ENCODE measurements around the gene ZNF195.
"Not testable (repeated sequence)": the region's sequence is repeated elsewhere in the genome, so short reads cannot be mapped to it uniquely, and the experiment has no call there.

The ZNF195 gene

DNA sequence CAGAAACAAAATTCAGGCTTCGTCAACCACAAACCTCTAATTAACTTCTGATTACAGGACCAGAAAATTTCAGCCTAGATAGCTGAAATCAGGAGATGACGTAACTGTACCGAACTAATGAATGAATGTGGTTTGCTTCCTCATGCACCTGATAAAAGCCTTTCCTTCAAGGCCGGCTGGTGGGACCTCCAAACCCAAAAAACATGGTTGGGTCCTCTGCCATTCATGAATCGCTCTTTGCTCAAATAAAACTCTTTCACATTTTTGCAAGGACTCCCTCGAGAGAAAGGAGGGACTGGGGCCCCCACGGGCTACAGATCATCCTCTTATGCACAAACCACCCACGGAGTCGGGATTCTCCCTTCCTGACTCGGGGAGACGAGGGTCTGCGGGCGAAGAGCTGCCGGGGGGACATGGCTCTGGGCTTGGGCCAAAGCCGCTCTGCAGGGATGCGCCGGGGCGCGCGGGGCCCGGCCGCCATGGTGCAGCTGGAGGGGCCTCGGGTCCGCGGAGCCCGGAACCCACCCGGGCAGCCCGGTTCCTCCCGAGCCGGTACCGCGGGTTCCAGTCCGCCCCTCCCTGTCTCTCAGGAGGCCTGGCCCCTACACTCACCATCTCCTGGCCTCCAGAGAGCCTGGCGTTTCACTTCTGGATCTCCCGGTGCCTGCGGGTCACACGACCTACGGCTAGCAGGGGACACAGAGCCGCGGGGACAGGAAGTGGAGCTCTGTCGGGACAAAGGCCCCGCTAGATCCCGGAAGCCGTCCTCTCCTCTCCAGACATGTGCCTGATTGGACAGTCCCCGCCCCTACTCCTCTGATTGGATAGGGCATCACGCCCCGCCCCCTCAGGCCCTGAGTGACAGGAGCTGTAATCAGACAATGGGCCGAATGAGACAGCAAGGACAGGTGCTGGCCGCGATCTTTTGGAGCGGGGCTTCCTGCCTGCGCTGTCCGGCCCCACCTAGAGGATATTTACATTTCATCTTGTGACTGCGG is at the start of gene ZNF195:
ZNF195 (minus strand) TSS at position 721 of the 998 bp plus-strand sequence; CDS start at position 615, 106 bp downstream.
- peak; percentile 99 for DNase-seq

DNA sequence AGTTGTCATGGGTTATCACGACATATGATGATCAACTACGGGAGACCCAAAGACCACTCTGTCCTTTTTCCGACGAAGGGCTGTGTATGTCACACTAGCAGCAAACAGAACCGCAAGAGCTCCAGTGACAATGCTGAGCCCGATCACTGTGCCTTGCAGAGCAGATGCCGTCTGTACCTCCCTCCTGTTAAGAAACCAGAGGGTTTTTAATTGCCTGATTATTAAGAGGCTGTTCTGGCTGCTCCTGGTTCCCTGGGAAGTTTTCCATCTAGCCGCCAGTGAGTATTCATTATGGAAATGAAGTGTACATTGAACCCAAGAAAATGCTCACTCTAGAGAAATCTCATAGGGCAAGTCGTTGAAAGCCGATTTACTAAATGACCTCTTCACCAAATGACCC is 49.1 kb upstream of the ZNF195 start:
- DNase-seq = not testable (repeated sequence)

DNA sequence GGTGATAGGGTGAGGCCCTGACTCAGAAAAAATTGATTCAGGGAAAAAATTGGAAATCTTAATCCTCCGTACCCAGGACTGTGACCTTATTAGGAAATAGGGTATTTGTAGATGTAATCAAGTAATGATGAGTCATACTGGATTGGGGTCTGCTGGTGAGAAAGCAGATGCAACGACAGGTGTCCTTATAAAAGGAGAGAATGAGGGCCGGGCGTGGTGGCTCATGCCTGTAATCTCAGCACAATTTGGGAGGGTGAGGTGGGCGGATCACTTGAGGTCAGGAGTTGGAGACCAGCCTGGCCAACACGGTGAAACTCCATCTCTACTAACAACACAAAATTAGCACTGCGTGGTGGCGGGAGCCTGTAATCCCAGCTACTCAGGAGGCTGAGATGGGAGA is 47.6 kb upstream of the ZNF195 start:
- DNase-seq = not testable (repeated sequence)

DNA sequence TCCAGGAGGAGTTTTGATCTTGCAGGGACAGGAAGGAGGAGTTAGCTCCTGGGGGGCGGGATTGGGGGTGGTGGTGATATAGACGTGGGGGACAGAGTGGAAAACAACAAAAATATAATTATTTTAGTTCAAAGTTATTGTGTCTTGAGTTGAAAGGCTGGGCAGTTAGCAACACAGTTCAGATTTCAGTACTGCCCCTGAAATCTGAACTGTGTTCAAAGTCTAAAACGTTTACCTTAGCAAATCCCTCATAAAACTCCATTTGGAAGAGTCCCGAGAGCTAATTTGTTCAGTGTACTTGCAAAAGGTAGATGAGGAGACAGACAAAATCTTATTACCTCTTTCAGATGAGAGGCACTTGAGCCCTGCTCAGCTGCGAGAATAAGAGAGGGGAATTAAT is 45.0 kb upstream of the ZNF195 start:
- not testable (repeated sequence) for DNase-seq

DNA sequence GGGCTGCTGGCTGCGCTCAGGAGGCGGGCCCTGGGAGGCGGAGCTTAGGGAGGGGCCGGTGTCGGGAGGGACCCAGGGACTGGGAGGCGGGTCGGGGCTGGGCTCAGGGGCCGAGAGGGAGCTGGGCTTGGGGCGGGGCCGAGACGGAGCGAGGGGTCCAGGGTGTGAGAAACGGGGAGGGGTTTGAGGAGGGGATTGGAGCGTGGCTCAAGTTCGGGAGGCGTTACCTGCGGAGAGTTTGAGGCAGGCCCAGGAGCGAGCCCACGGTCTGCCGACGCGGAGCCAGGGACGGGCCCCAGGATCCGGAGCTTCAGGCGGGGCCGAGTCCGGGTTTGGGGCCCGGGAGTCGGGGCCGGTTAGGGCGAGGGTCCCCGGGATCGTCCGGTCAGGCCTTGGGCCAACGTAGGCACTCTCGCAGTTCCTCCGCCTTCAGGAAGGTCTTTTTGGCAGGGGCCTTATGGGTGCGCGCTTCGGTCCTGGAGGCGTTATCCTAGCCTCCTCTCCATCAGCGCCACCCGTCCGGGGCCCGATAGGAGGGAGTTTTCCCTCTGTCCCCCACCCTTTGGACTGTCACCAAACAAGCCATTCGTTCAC is 44.3 kb upstream of the ZNF195 start:
- not testable (repeated sequence) for DNase-seq

DNA sequence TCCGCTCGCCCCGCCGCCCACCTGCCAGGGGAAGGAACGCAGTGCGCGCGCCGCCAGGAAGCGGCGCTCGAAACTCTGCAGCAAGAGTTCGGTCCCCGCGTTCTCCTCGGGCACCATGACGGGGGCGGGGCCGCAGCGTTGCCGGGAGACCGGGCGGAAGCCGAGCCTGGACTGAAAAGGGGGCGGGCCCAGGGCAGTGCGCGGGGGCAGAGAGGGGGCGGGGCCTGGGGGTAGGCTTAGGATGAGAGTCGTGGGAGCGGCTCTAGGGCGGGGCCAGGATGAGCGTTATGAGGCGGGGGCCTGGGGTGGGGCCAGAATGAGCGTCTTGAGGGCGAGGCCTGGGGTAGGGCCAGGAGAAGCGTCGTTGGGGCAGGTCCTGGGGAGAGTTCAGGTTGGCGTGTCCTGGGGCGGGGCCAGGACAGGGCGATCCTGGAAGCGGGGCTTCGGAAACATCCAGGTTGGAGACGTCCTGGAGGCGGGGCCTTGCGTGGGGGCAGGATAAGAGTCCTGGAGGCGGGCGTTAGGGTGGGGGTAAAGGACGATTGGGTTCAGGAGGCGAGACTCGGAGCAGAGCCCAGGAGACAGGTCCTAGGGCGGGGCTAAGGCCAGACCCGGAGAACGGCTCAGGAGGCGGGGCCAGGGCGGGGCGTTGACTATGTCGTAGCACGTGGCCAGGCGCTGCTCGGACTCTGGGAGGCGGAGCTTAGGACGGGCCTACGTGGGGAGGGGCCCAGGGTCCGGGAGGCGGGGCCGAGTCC is 43.6 kb upstream of the ZNF195 start:
- DNase-seq = peak; percentile 99

DNA sequence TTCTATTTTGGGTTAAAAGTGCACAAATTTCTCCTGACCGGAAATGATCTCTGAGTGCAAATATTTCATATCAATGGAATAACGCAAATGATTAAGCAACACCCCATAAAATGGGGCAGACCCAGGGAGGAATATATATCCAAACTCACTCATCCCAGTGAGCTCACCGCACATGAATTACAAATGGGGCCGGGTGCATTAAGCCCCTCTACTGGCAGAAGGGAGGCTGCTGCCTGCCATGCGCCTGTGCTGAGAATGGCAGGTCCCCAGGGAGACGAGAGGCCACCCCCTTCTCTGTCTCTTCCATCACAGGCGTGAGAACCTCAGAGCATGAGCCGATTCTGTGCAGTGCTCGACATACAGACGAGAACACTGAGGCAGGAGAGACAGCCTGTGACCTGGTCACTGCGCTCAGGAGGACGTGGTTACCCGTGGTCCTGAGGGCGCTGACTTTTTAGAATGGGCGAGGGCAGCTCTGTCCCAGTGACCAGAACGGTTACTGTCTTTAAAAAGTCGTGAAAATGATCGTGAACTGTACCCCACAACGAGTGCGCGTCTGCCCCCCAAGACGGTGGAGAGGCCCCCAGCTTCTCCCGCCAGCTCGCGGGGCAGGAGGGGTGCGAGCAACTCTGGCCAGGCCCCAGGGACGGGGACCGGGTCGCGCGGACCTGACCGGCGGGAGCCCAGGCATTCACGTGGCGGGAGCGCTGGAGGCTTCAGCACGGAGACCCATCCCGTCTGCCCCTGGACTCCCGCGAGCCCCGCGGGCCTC is 42.8 kb upstream of the ZNF195 start:
- not testable (repeated sequence) for DNase-seq

DNA sequence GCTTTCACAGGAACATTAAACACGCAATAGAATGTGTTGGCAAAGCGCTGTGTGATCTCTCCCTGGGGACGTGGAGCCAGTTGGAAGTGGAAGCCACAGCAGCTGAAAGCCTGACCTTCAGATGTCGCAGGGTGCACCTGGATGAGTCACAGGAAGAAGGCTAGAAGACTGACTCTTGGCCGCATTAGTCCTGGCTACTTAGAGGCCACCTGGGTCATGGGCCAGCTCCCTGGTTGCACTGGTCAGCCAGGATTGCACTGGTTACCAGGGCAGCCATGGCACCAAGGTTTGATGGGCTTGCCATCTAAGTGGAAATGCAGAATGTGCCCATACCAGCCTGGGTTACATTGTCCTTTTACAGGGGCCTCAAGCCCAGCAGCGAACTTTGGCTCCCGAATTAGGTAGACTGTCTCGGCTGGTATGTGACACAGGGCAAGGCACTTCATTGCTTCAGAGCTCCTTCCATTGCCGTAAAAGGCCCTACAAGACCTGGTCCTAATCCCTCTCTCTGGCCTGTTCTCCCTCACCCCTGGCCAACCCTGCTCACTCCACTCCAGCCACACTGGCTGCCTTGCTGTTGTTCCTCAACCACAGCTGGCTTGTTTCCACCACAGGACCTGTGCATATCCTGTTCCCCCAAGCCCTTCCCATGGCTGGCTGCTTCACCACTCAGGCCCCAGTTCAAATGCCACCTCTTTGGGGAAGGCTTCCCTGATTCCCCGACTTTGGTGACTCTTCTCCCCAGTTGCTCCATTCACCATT is 41.5 kb upstream of the ZNF195 start:
- DNase-seq = not testable (repeated sequence)

DNA sequence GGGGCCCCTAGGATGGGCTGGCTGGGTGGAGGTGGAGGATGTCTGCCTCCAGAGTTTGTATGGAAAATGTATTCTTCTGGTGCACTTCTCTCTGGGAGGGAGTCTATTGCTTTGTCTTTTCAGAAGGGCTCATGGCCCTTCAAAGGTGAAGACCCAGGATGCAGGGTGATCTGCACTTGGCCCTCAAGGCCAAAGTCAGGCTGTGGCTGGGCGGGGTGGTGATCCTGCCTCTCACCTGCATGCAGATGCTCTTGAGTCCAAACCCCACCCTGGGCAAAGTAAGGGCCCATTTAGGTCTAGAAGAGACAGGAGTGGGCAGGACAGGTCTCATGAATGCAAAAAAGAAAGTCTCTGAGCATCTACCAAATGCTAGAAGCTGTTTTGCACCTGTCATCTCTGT is 40.5 kb upstream of the ZNF195 start:
- not testable (repeated sequence) for DNase-seq

DNA sequence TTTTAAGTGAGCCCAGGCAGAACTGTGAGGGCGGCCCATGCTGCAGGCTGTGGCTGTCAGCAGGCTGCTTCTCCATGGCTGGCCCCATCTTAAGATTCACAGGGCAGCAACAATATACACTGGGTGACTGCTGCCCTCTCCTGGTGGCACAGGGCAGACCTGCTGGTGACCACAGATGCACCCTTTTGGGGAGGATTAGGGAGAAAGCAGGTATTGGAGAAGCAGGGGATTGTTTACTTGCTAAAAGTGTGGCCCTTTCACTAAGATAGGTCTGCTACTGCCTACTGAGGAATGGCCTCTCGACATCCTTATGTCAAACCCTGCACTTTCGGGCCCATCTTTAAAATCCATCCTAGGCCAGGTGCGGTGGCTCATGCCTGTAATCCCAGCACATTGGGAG is 38.1 kb upstream of the ZNF195 start:
- peak; percentile 61 to 63 for DNase-seq

DNA sequence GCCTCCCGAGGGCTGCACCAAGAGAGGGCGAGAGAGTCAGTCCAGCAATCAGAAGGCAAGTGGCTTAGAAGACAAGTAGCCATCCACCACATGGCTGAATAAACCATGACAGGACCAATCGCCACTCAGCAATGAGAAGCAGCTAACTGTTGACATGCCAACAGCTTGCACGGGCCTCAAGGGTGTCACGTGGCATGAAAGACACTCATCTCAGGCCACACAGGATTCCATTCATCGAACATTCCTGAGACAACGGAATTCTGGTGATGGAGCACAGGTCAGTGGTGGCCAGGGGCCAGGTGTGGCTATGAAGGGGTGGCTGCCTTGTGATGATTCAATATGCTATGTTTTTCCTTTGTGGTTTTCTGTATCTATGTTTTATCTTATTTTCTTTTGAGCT is 36.4 kb upstream of the ZNF195 start:
- DNase-seq = not testable (repeated sequence)

DNA sequence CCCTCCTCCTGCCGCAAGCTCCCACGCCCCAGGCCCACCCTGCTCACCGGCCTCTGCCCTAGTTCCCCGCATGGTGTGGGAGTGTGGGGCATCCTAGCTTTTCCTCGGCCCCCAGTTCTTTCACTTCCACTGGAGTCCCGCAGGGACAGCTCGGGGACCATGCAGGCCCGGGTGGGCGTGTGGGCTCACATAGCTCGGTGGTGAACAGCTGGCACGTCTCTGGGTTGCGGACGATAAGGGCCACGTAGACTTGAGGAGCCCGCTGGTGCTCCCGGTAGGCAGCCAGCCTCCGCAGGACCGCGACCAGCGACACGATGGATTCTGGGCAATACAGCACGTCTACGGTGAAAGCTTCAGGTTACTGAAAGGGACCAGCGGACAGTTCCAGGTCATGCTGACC is 34.7 kb upstream of the ZNF195 start:
- not testable (repeated sequence) for DNase-seq

DNA sequence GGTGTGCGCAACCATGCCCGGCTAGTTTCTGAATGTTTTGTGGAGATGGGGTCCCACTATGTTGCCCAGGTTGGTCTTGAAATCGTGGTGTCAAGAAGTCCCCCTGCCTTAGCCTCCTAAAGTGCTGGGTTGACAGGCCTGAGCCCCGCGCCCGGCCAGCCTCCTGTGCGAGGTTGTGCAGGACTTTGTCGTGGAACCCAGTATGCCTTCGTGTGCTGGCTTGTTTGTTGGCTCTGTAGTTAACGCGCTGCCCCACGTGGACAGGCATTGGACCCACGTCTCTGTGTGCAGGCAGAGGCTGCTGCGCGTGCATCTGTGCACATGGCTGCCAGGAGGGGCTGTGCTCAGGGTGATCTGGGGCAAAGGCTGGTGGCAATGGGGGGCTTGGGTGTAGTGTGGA is 33.9 kb upstream of the ZNF195 start:
- DNase-seq = no peak

DNA sequence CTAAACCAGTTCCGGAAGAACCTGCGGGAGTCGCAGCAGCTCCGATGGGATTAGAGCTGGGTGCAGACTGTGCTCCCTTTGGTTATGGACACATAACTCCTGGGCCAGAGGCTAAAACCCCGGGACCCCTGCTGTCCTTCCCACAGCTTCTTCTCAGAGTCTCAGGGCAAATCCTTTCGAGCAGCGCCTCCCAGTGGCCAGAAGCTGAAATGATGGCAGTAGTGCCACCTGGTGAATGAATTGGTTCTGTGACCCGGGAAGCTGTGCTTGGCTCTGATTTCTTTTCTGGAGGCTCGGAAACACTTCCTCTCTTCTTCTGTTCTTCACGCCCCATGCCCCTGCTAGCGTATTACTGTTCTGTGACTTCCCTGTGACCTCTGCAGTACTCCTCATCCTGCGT is 29.8 kb upstream of the ZNF195 start:
- peak; percentile 85 to 86 for DNase-seq

DNA sequence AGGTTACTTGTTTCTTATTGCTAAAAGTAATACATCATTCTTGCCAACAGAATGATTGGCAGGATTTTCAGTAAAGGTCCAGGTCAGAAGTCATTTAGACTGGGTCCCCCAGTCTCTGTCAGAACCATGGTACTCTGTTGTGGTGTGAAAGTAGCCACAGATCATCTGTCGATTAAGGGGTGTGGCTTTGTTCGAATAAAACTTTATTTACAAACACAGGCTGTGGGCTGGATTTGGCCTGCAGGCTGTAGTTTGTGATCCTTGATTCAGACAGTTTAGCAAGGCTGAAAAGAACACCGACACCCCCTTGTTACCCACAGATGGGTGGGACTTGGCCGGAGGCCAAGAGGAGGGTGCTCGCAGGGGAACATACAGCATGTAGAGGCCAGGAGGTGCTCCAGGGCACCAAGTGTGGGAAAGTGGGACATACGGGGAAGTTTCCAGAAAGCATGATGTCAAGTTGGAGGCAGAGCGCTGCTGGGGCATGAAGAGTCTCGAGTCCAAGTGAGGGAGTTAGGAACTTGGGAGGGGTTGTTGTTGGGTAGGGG is 29.2 kb upstream of the ZNF195 start:
- not testable (repeated sequence) for DNase-seq

DNA sequence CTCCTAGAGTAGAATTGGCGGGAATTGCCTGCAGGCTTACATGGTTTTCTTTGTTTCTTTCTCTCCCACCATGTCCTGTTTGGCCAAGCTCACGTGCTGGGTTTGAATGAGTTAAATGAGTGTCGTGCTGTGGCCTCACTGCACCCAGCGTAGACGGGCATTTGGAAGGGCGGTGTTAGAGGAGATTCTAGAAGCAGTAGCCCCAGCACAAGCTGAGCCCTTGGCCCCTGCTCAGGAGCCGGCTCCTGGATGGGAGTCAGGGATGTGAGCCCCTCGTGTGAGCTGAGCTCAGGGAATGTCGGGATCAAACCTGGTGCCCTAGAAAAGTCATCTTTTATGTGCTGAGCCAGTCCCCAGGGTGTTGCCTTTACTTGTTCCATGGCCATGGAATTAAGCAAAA is 28.0 kb upstream of the ZNF195 start:
- DNase-seq = not testable (repeated sequence)

DNA sequence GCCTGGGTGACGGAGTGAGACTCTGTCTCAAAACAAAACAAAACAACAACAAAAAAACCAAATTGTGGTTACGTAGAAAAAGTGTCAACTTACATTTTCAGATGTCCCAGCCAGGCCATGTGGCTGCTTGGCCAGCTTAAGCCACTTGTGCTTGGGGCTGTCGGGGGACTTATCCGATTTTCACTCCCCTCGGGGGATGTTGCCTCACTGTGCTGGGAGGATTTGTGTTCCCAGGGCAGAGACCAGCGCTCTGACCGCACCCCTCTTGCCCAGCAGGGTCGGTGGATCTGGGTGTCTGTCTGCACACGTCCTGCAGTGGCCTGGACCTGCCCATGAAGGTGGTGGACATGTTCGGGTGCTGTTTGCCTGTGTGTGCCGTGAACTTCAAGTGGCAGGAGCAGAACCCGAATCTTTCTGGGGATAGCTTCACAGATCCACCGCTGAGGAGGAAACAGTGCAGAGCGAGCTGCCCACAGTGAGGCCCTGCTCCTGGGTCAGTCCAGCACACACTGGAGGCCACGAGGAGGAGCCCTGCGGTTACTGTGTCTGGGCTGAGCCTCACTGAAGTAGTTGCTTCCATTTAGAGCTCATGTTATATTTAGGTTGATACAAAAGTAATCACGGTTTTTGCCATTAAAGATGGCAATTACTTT is 27.4 kb upstream of the ZNF195 start:
- DNase-seq = not testable (repeated sequence)

DNA sequence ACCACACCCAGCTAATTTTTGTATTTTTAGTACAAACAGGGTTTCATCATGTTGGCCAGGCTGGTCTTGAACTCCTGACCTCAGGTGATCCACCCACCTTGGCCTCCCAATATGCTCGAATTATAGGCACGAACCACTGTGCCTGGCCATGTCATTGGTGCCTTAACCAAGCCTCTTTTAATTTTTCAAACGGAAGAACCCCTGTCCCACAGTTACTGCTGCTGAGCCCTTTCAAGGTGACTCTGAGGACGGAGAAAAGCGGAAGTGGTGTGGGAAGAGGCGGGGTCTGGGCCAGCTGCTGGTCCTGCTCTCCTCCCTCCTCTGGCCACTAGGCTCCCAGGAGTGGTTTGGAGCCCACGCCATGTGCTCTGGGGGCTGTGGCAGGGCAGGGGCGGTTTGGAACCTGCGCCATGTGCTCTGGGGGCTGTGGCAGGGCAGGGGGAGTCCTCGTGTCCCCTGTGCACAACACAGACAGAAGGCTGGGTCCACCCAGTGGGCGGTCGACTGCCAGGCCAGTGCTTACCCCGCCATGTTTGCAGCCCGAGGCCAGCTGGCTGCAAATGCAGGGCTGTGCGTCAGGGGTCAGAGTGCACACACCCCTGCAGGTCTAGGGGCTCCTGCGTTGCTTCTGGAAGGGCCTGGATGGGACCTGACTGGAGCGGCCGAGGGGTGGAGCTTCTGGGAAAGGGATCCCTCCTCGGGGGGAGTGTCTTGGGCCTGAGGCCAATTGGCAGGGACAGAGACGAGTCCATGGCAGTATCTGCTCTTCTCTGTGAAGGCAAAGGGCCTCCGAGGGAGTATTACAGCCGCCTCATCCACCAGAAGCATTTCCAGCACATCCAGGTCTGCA is 25.4 kb upstream of the ZNF195 start:
- DNase-seq = not testable (repeated sequence)

DNA sequence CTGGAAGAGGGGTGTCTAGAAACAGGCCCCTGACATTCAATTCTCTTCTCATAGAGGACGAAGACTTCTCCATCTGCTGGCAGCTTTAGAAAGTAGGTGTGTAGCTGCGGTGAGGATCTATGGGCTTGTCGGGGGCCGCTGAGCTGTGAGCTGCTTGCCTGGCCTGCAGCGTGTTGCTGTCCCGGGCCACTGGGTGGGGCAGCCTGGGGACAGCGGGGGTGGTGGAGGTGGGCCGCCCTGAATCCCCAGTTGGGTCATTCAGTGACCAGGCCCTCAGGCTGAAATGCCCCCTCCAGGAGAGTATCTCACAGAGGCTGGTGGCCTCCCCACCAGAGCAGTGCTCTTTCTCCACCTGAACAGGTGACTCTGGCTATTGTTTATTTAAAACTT is 23.9 kb upstream of the ZNF195 start:
- DNase-seq = not testable (repeated sequence)

Measured in activated CD4-positive, alpha-beta T cell treated with anti-CD3 and anti-CD28 coated beads, Interleukin-2, amount 50 U/mL, for 48 hours (primary cell).